GM18907 (cell line): Measurements from ENCODE around the gene CAMSAP1.

ENCODE experiments used
- ATAC-seq: cut with Tn5 transposase; IDR thresholded peaks from one replicate; pipeline ENCODE4 v1.9.1; 2021; ENCODE audit warnings: mild to moderate bottlenecking, moderate library complexity; ENCODE audit not compliant: unreplicated experiment

Gene CAMSAP1

DNA sequence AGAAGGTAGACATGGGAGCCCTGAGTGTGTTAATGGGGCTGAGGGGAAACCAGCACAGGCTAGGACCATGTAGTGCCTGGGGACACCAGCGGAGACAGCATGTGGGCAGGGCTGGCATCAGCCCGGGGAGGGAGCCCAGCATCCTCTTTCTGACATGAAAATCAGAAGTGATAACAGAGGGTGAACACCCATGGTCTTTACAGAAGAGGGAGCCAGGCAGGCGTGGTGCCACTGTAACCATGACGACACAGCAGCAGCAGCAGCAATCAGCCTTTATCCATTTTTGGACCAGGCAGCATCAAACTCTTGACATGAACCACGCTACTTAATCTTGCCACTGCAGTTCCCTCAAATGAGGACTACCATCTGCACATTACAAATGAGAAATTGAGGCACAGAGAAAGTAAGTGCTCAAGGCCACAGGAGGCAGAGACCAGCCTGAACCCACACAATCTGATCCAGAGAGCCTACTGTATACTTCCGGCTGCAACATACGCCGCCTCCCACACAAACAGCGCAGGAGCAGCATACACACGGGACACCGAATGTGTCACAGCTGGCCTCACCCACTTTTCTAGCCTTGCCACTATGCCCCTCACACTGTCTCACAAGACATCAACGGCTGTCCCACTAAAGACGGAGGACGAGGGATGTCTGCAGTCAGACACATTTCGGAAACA, 23.8 kb downstream of the CAMSAP1 start:
- ATAC-seq, result no peak

DNA sequence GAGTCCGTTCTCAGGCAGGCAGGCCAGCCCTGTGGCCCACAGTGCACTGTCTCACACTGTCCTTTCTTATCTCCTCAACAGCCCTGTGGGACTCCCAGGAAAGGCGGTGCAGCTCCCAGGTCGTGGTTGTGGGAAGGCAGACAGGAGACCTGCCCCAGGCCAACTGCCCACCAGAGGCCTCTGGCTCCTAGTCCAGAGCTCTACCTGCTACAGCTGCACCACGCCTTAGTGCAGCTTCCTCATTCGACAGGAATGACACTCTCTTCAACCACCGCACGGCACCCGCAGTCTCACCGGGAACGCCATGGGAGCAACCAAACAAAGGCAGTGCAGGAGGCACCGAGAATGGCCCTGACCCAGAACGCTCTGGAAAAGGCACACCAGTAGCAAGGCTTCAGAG, 25.3 kb downstream of the CAMSAP1 start:
- no peak for ATAC-seq

DNA sequence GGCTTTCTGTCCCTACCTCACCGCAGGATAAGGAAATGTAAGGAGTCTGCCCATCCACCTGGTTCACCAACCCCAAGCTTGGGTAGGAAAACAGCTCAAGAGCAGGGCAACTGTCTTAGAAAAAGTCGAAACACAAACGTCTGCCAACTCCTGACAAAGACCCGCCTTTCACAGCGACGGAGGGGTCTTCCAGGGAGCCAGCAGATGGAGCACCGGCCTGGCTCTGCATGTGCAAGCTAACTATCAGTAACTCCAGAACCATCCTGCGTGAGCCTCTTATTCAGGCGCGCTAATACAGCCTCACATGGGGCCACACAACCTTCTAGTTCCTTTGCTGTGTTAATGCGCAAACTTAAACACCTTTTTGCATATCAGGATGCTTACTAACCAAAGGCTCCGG, 26.9 kb downstream of the CAMSAP1 start:
- ATAC-seq, result no peak

DNA sequence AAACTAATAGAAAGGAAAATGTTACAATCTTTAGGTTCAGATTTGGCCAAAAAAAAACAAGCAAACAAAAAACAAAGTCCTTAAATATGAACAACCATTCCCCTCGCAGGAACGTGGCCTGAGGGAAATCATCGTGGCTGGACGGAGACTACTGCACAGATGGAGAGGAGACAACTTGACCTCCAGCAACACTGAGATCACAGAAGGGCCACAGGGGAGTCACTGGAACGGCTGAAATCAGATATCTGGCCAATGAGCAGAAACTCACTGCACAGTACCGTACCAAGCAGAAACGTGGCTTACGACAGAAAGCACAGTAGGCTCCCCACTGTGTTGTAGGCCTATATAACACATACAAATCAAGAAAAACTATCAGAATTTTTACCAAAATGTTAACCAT, 27.7 kb downstream of the CAMSAP1 start:
- no peak for ATAC-seq

DNA sequence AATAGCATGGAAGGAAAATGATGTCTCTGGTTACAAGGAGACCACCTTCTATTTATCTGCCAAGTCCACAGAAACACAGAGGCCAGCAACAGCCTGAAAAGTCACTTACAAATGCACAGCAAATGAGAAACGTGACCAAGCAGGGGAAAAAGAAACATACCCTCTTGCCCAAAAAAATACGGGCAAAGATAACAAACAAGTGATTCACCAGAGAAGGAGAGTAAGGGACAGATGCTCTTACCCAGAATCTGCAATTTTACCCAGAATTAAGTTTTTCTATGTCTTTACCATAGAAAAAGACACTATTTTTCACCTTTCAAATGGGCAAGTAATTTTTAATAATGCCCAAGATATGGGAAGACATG, 28.1 kb downstream of the CAMSAP1 start:
- ATAC-seq, result no peak

DNA sequence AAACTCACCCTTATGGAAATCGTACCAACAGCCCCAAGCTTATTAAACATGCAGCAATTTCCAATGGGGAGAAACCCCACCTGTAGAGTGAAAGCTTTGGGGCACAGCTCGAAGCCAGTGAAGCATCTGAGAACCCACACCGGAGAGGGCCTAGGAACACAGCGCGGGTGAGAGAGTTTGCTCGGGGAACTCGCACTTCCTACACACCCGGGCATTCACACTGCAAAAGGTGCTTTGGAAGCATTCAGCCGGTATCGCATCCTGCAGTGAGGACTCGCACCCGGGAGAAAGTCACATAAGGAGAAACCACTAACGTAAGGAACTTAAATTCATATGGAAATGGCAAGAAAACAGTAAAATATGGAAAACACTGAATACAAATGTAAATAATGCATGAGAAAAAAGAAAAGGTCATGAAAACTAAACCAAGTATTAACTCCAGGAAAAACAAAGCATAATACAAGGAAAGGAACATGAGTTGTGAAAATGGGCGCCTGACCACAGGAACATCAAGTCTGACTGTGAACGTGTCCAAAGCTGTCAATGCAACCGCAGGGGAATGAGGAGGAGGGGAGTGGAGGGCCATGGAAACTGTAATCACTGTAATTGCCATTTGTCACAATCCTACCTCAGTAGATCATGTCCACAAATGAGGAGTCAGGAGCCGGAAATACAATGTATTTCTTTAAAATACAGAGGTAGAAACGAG, 28.7 kb downstream of the CAMSAP1 start:
- ATAC-seq, result no peak

DNA sequence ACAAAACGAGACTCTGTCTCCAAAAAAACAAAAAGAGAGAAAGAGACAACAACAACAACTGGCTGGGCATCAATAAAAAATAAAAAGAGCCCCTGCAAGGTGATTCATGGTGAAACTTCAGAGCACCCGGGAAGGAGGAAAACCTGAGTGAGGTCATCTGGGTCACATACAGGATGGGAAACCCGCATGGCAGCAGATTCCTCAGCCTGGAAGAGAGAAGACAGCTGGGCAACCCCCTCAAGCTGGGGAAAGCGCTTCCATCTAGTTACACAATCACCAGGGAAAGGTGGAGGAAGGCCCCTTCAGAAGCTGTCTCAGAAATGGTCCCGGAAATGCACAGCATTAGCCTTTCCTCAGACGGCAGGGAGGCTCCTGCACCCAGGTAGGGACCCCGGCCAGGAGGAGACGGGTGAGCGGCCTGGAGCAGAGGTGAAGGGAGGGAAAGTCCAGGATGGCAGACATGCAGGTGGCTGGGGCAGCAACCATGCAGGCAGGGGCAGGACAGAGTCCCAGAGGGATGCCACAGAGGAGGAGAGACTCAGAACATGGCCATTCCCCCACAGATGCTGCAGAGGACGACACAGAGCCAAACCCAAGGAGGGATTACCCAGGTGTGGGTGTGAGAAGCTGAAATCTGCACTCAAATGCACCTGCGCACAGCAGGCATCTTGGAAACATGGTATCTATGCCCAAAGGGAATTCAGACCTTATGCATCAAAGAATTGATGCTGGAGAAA, 29.4 kb downstream of the CAMSAP1 start:
- no peak for ATAC-seq

DNA sequence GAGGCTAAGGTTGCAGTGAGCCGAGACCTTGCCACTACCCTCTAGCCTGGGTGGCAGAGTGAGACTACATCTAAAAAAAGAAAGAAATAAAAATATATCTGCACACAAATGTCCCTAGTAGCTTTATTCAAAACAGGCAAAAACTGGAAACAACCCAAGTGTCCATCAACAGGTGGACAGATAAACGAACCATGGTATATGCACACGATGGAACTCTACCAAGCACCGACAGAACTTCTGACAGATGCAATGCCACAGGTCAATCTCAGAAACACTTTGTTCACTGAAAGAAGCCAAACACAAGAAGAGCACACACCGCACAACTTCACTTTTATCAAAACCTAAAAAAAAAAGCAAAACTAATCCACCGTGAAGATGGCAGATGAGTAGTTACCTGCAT, 30.4 kb downstream of the CAMSAP1 start:
- ATAC-seq, result no peak

DNA sequence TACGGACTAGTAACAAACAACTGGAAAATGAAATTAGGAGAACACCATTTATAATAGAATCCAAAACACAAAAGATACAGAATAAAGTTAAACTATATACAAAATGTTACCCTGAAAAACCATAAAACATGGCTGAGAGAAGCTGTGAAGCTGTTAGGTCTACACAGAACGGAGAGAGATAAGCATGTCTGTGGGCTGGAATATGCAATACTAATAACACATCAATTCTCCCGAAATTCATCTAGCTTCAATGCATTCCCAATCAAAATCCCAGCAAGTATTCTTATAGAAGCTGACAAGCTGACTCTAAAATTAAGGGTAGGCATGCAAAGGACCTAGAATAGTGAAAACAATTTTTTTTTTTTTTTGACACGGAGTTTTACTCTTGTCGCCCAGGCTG, 32.5 kb downstream of the CAMSAP1 start:
- no peak for ATAC-seq

DNA sequence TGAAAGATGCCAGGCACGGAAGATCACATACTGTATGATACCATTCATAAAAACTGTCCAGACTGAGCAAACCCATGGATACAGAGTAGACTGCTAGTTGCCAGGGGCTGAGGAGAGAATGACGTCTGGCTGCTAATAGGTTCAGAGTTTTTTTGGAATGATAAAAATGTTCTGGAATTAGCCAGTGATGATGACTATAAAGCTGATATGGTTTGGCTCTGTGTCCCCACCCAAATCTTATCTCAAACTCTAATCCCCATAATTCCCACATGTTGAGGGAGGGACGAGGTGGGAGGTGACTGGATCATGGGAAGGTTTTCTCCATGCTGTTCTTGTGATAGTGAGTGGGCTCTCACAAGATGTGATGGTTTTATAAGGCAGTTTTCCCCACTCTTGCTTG, 37.4 kb downstream of the CAMSAP1 start:
- ATAC-seq, result no peak

DNA sequence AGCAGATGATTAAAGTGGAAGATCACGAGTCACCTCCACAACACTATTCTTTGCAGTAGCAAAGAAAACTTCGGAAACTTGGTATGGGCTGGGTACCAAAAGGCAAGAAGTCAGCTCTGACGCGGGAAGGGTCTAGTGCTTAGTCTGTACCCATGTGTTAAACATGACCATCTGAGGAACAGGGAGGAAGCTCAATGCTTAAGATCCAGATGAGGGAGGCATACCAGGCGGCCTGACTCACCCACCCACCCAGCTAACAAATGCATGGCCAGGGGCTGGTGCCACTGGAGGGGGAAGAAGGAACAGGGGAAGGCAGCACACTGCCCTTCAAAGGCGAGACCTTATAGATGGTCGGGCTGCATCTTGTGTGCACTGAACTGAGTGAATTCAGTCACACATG, 41.8 kb downstream of the CAMSAP1 start:
- ATAC-seq, result no peak

DNA sequence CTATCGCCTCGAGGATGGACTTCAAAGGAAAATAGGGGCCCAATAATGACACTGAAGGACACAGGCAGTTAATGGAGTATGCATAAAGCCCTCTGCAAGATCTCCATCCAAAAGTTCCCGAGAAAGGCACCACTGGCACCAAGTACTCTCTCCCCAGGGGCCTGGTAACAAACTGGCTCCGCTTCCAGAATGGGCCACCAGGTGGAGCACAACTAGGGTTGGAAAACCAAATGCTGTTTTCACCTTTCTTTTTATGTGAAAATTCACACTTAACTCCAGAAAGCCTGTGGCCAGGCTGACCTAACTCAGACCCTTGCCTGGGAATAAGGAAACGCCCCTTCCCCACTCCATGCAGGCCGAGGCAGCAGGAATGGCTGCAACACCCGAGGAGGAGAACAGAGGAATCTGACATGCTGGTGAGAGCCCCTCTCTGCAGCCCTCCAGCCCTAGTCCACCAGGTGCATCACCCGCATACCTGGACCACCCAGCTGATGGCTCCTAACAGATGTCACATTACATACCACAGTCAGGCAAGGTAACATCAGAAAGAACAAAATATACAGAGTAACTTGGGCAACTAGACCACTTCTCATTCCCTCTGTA, 42.8 kb downstream of the CAMSAP1 start:
- no peak for ATAC-seq

DNA sequence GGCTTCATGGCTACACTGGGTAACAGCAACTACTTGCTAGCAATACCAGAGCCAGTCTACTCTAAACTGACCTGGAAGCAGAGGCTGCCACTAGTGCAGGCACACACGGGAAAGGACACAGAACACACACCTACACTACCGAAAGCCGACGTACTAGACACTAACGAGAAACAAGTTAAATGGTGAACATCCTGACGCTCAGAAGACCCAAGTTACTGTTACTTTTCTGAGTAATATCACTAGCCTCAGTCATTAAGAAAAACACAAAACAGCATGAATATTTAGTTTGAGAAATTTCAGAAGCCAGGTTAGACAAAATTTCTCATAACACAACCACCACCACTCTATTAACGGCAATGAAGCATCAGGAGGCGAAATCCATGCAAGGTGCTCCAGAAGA, 44.5 kb downstream of the CAMSAP1 start:
- no peak for ATAC-seq

DNA sequence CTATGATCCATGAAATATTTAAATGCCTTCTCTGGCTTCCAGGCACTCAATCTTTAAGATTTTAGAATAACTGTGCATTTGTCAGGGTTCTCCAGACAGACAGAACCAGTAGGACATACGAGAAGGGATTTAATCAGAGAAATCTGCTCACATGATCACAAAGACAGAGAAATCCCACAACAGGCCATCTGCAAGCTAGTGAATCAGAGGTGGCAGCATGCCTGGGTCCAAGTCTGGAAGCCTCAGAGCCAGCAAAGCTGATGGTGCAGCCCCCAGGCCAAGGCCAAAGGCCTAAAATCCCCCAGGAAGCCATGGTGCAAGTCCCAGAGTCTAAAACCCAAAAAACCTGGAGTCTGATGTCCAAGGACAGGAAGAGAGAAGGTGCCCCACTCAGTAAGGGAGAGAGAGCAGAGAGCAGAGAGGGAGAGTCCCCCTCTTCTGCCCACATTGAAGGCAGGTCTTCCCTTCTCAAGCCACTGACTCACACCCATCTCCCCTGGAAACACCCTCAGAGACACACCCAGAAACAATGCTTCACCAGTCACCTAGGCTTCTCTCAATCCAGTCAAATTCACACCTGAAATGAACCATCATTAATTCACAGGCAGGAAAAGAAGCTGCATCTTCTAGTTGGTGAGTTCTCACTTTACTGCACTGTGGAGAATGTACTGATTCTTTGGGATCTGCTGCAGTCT, 48.7 kb downstream of the CAMSAP1 start:
- ATAC-seq, result no peak

DNA sequence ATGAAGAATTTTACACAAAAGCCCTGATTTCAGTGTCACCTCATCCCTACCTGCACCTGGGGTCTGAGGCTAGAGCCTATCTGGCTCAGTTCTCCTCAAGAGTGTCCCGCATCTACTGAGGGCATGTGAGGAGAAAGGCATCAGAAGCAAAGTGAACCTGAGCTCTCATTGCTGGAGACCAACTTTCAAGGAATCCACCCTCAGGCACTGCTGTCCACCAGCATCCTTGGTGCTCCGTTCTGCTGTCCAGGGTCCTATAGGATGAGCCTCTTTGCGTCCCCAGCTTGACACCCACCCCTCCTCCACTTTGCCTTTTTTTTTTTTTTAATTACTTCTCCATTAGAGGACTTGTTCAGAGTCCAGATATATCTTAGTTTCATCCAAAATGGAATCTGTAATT, 49.5 kb downstream of the CAMSAP1 start:
- no peak for ATAC-seq

DNA sequence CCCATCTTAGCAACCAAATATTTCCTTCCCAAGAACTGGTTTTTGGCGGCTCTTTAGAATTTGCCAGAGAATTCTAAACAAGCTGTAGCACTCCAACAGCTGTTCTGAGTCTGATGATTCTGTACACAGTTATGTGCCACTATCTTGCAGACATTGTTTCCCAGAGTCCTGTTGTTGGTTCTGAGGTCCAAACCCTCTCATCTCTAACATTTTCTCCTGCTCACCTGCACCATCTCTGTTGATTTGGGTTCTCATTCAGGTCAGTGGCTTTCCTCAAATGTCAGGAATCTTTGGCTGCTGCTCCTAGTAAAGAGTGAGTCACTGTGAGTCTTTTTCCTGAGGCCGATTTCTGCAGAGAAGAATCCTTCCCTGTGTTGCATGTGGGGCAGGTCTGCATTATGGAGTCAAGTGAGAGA, 50.0 kb downstream of the CAMSAP1 start:
- no peak for ATAC-seq

DNA sequence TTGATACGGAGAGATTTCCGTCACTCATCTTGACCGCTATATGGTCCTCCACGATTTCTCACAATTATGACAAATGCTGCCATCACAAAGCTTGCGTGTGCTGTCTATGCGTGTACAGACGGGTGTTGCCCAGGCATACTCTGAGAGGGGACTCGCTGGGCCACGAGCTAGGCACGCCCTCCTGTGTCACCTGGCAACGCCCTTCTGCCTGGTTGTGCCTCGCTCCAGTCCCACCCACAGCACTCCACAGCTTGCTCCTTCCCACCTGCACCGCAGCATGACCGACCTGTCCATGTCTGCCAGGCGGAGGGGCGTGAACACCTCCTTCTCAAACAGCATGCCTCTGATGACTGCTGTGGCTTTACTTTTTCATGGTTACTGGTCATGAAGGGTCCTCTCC, 55.6 kb downstream of the CAMSAP1 start:
- no peak for ATAC-seq

DNA sequence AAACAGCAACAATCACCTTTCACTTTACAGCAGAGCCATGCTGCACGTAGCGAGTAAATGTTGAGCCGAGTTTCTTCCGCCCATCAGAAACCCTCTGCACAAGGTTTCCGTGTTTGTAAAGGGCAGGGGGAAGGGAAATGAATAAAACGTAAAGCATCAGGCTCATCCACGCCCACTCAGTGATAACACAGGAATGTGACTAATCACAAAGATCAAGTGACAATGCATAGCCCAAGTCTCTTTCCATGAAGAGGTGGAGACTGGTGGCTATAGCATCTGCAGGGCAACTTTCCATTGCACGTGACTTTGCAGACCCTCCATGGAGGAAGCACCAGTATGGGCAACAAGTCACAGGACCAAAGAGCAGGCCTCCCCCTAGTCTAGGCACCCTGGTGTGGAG, 56.6 kb downstream of the CAMSAP1 start:
- ATAC-seq, result no peak

DNA sequence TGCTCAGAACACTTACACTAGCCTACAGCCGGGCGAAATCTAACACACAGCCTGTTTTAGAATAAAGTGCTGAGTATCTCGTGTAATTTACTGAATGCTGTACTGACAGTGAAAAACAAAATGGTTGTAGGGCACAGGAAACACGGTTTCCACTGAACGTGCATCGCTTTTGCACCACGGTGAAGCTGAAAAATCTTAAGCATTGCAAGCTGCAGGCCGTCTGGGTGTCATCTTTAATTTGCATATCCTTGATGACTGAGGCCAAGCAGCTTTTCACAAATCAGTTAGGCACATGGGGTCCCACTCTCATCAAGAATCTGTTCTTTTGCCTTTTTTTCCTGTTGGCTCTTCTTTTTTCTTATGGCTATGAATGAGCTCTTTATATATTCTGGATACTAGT, 58.2 kb downstream of the CAMSAP1 start:
- ATAC-seq, result no peak

DNA sequence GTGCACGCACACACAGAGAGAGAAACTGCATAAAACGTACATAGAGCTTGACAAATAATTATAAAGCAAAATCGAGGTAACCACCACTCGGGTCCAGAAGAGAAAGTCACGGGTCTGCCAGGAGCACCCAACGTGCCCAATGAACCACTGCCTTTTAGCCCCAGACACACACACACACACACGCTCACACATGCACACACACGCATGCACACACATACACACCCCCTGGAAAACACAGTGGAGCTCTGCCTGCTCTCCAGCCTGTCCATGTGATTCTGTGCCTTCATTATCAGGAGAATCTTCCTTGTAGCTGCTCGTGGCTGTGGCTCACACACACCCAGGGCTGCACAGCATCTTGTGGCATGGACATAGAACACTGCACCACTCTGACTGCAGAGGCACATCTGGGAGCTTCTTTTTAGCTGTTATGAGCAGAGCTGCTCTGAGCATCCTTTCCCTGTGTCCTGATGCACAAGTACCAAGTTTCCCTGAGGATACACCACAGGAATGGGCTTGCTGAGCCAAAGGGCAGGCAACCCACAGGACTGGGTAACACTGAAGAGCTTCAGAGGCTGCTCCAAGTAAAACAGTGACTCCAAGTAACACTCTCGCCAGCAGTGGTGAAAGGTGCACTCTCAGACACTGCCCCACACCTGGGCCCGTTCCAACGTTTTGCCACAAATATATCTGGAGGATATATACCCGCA, 58.9 kb downstream of the CAMSAP1 start:
- ATAC-seq, result no peak

DNA sequence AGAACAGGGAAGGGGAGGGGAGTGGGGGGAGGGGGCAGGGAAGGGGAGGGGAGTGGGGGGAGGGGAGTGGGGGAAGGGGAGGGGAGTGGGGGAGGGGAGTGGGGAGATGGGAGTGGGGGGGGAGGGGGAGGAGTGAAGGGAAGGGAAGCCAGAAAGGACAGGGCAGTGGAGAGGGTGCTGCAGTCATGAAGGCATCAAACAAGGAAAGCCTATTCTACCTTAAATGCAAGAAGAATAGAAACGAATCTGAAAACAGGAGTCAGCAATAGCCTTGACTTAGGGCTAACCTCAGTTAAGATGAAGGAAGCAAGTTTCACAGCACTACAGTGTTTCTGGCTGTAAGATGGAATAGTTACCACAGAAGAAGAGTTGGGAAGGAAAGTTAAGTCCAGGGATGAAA, 59.5 kb downstream of the CAMSAP1 start:
- ATAC-seq, result no peak
